Neuronal stem cell (in vitro differentiated cells): Measurements from ENCODE around the gene TMEM179.

Source experiments
- DNase-seq: peaks from one replicate; pipeline ENCODE4 v3.0.0-alpha.2; 2013; ENCODE audit warnings: low spot score
- H2AFZ ChIP-seq: one replicate; pipeline ENCODE4 v1.6.1; 2013; ENCODE audit warnings: mild to moderate bottlenecking, low read length, inconsistent platforms
- H2AK5ac ChIP-seq: 2 replicates; pipeline ENCODE4 v1.6.1; 2013; ENCODE audit warnings: low read depth, mild to moderate bottlenecking, inconsistent platforms, low read length, moderate library complexity, mixed read lengths
- H2BK120ac ChIP-seq: 2 replicates; pipeline ENCODE4 v1.6.1; 2013; ENCODE audit warnings: low read depth, mild to moderate bottlenecking, inconsistent platforms, low read length, moderate library complexity, mixed read lengths
- H2BK12ac ChIP-seq: one replicate; pipeline ENCODE4 v1.6.1; 2013; ENCODE audit warnings: low read length, inconsistent platforms
- H2BK15ac ChIP-seq: 2 replicates; pipeline ENCODE4 v1.6.1; 2013; ENCODE audit warnings: mild to moderate bottlenecking, low read length, inconsistent platforms, mixed read lengths
- H2BK5ac ChIP-seq: one replicate; pipeline ENCODE4 v1.6.1; 2013; ENCODE audit warnings: inconsistent platforms, mild to moderate bottlenecking, low read length, moderate library complexity
- H3K14ac ChIP-seq: one replicate; pipeline ENCODE4 v1.6.1; 2013; ENCODE audit warnings: low read length, inconsistent platforms
- H3K18ac ChIP-seq: 2 replicates; pipeline ENCODE4 v1.6.1; 2013; ENCODE audit warnings: low read length, inconsistent platforms
- H3K23ac ChIP-seq: 2 replicates; pipeline ENCODE4 v1.6.1; 2013; ENCODE audit warnings: low read depth, mild to moderate bottlenecking, mixed read lengths, low read length, inconsistent platforms; ENCODE audit not compliant: poor library complexity
- H3K27ac ChIP-seq: replicated peaks from 3 replicates; pipeline ENCODE4 v1.5.1; 2013; ENCODE audit warnings: low read length, inconsistent platforms
- H3K27me3 ChIP-seq, 3 experiments: 2 replicates each; pipeline ENCODE4 v1.6.1; 2013; ENCODE audit warnings: low read length in 3 of 3, mild to moderate bottlenecking in 2 of 3, inconsistent platforms in 1 of 3, low read depth in 1 of 3, mixed read lengths in 1 of 3, moderate library complexity in 1 of 3; ENCODE audit not compliant: control insufficient read depth in 3 of 3, insufficient read depth in 3 of 3
- H3K36me3 ChIP-seq, 2 donors: replicated peaks in 1 of 2; 2 replicates each; pipeline ENCODE4 v1.6.1; 2013; ENCODE audit warnings: low read length in 2 of 2; ENCODE audit not compliant: control insufficient read depth in 2 of 2, insufficient read depth in 2 of 2
- H3K4ac ChIP-seq: 2 replicates; pipeline ENCODE4 v1.6.1; 2013; ENCODE audit warnings: inconsistent platforms, mild to moderate bottlenecking, low read length, moderate library complexity
- H3K4me1 ChIP-seq, 2 donors: 1 replicate in 1 of 2; 2 replicates in 1 of 2; pipeline ENCODE4 v1.6.1; 2013; ENCODE audit warnings: low read length in 2 of 2, low read depth in 1 of 2; ENCODE audit not compliant: control insufficient read depth in 2 of 2, insufficient read depth in 1 of 2
- H3K4me2 ChIP-seq: one replicate; pipeline ENCODE4 v1.6.1; 2013; ENCODE audit warnings: mild to moderate bottlenecking, low read length, inconsistent platforms; ENCODE audit not compliant: insufficient read depth, poor library complexity, severe bottlenecking
- H3K4me3 ChIP-seq, 2 donors: 2 replicates each; pipeline ENCODE4 v1.5.1; 2013; ENCODE audit warnings: low read length in 2 of 2, mild to moderate bottlenecking in 2 of 2, inconsistent platforms in 1 of 2, moderate library complexity in 1 of 2
- H3K79me1 ChIP-seq: one replicate; pipeline ENCODE4 v1.6.1; 2013; ENCODE audit warnings: low read depth, mild to moderate bottlenecking, inconsistent platforms, low read length, moderate library complexity
- H3K9ac ChIP-seq: one replicate; pipeline ENCODE4 v1.6.1; 2013; ENCODE audit warnings: mild to moderate bottlenecking, low read depth, low read length, inconsistent platforms; ENCODE audit not compliant: poor library complexity
- H3K9me3 ChIP-seq, 2 donors: replicated peaks in 1 of 2; 2 replicates each; pipeline versions ENCODE3 to v1.6.1; 2013; ENCODE audit warnings: low read length in 2 of 2, mild to moderate bottlenecking in 2 of 2, inconsistent platforms in 1 of 2, low read depth in 1 of 2, mixed read lengths in 1 of 2, moderate library complexity in 1 of 2; ENCODE audit not compliant: control insufficient read depth in 2 of 2, insufficient read depth in 1 of 2
- H4K8ac ChIP-seq: one replicate; pipeline ENCODE4 v1.6.1; 2013; ENCODE audit warnings: low read depth, mild to moderate bottlenecking, inconsistent platforms, low read length, moderate library complexity
- H4K91ac ChIP-seq: one replicate; pipeline ENCODE4 v1.6.1; 2013; ENCODE audit warnings: low read length, low read depth, mild to moderate bottlenecking, inconsistent platforms; ENCODE audit not compliant: poor library complexity
- WGBS, 2 donors: extraction: QIAGEN DNeasy Blood & Tissue Kit; methylation state at CpG; one replicate each; pipeline ENCODE4 v1.1.7; 2013; ENCODE audit warnings: missing lambda C conversion rate in 2 of 2, mixed read lengths in 1 of 2; ENCODE audit not compliant: insufficient read length in 2 of 2, insufficient replicate concordance in 1 of 2; ENCODE audit errors: extremely low coverage in 2 of 2; 5-methylcytosine and 5-hydroxymethylcytosine counted together

TMEM179 gene

GRCh38 chr14:104577847-104578301, 26.7 kb downstream of the TMEM179 start:
- H3K79me1 ChIP-seq = peaks cover 4% of the 10 kb centered on the region
- no peak overlapping the region for H2AFZ ChIP-seq
- no peak overlapping the region for H3K9ac ChIP-seq
- no peaks in the 10 kb centered on the region for H3K36me3 ChIP-seq
- no peak overlapping the region for H3K4ac ChIP-seq
- no CpG with 5 or more reads among the region's 19 CpGs for WGBS, 2 donors
- no peak overlapping the region for H4K8ac ChIP-seq
- peak overlapping the region; percentile 70 for H3K18ac ChIP-seq
- H2BK5ac ChIP-seq = no peak overlapping the region
- H4K91ac ChIP-seq = no peak overlapping the region
- H2BK12ac ChIP-seq = no peak overlapping the region
- H3K23ac ChIP-seq = no peak overlapping the region
- H3K27me3 ChIP-seq = peaks cover 0 to 66% (median 0%) of the 10 kb centered on the region in 3 experiments
- peaks cover 0 to 18% of the 10 kb centered on the region in 2 donors for H3K4me1 ChIP-seq
- no peak overlapping the region for H2BK120ac ChIP-seq
- H3K14ac ChIP-seq = no peak overlapping the region
- no peak overlapping the region for H3K4me3 ChIP-seq
- H2AK5ac ChIP-seq = peak overlapping the region; percentile 79
- peak overlapping the region; percentile 49 for H2BK15ac ChIP-seq
- H3K27ac ChIP-seq = no peak overlapping the region
- H3K4me2 ChIP-seq = no peak overlapping the region
- no peaks in the 10 kb centered on the region for H3K9me3 ChIP-seq
- DNase-seq = no peak

GRCh38 chr14:104577426-104577825, 27.1 kb downstream of the TMEM179 start:
- Histone ChIP-seq H3K4me3 (no peak overlapping the region), H2AK5ac (peak overlapping the region; percentile 79), H2BK5ac (no peak overlapping the region), H2BK12ac (no peak overlapping the region), H3K9me3 (no peaks in the 10 kb centered on the region), H3K4me1 (peaks cover 0 to 16% of the 10 kb centered on the region in 2 donors), H2BK15ac (peak overlapping the region; percentile 45), H3K27me3 (peaks cover 0 to 65% (median 0%) of the 10 kb centered on the region in 3 experiments), H2AFZ (no peak overlapping the region), H3K36me3 (no peaks in the 10 kb centered on the region), H3K9ac (no peak overlapping the region), H3K27ac (no peak overlapping the region), H4K91ac (no peak overlapping the region), H4K8ac (no peak overlapping the region), H3K23ac (no peak overlapping the region), H3K4ac (no peak overlapping the region), H3K14ac (peak overlapping the region; percentile 41), H2BK120ac (peak overlapping the region; percentile 42), H3K4me2 (no peak overlapping the region), H3K18ac (peak overlapping the region; percentile 86), H3K79me1 (peaks cover 4% of the 10 kb centered on the region)
- no CpG with 5 or more reads among the region's 12 CpGs for WGBS, 2 donors
- DNase-seq = no peak

- Histone ChIP-seq H3K23ac (peak overlapping the region; percentile 25), H3K27me3 (peaks cover 0 to 63% (median 0%) of the 10 kb centered on the region in 3 experiments), H2BK5ac (peak overlapping the region; percentile 83), H3K4ac (no peak overlapping the region), H3K4me2 (no peak overlapping the region), H3K14ac (peak overlapping the region; percentile 79), H3K9me3 (no peaks in the 10 kb centered on the region), H2BK12ac (no peak overlapping the region), H2AFZ (no peak overlapping the region), H4K8ac (no peak overlapping the region), H4K91ac (no peak overlapping the region), H3K18ac (peak overlapping the region; percentile 91), H2BK15ac (no peak overlapping the region), H3K27ac (no peak overlapping the region), H2BK120ac (peak overlapping the region; percentile 42), H3K79me1 (peaks cover 4% of the 10 kb centered on the region), H3K4me3 (no peak overlapping the region), H3K36me3 (no peaks in the 10 kb centered on the region), H3K9ac (no peak overlapping the region), H3K4me1 (peaks cover 0 to 16% of the 10 kb centered on the region in 2 donors), H2AK5ac (peak overlapping the region; percentile 86)
- DNase-seq = no peak
- no CpG with 5 or more reads among the region's 9 CpGs for WGBS, 2 donors
Measured at GRCh38 chr14:104576970-104577332, 27.6 kb downstream of the TMEM179 start.

- peak overlapping the region; percentile 65 for H3K23ac ChIP-seq
- H3K79me1 ChIP-seq = peaks cover 1% of the 10 kb centered on the region
- no peak overlapping the region for H3K4me3 ChIP-seq
- no peaks in the 10 kb centered on the region for H3K36me3 ChIP-seq
- DNase-seq = no peak
- peak overlapping the region; percentile 42 for H2BK120ac ChIP-seq
- H3K18ac ChIP-seq = peak overlapping the region; percentile 91
- peak overlapping the region; percentile 42 for H2BK12ac ChIP-seq
- H2BK5ac ChIP-seq = peak overlapping the region; percentile 83
- H2BK15ac ChIP-seq = peak overlapping the region; percentile 96
- H3K27ac ChIP-seq = no peak overlapping the region
- no CpG with 5 or more reads among the region's 16 CpGs for WGBS, 2 donors
- no peak overlapping the region for H4K91ac ChIP-seq
- peak overlapping the region; percentile 34 for H3K9ac ChIP-seq
- H2AFZ ChIP-seq = no peak overlapping the region
- no peak overlapping the region for H4K8ac ChIP-seq
- peak overlapping the region; percentile 84 for H3K14ac ChIP-seq
- H2AK5ac ChIP-seq = peak overlapping the region; percentile 86
- no peaks in the 10 kb centered on the region for H3K9me3 ChIP-seq
- no peak overlapping the region for H3K4ac ChIP-seq
- peaks cover 0 to 20% of the 10 kb centered on the region in 2 donors for H3K4me1 ChIP-seq
- H3K4me2 ChIP-seq = no peak overlapping the region
- peaks cover 0 to 59% (median 0%) of the 10 kb centered on the region in 3 experiments for H3K27me3 ChIP-seq
Measured at GRCh38 chr14:104576232-104576969, 28.2 kb downstream of the TMEM179 start.
